ENCODE results near the gene RBMS3. TPM values are rescaled to one million over a fixed set of nuclear protein-coding genes. Genes with fewer than 3 reads are reported as not detected.
A peak's percentile ranks its signal among the peaks of the same experiment; 100 is the strongest.

The RBMS3 gene
- total and polyA plus RNA-seq, 2 donors (not counting 1 experiment from before 2014, with no cell fraction given) = 26.9 to 68.4 TPM

- TF ChIP-seq EZH2 (IDR thresholded peaks at IDR 0.05; ENCODE audit: low read length, missing control alignments) (no peak), CTCF (conservative IDR thresholded peaks at IDR 0.05 in 1 of 2, IDR thresholded peaks at IDR 0.05 in 1 of 2; ENCODE audit: low read depth in 1 of 2, low read length in 2 of 2) (no peak)
- Histone ChIP-seq H3K27me3 (ENCODE audit: control insufficient read depth, insufficient read depth, low read length) (no peaks in the 10 kb centered on the region), H3K36me3 (ENCODE audit: control insufficient read depth, insufficient read depth, low read length) (no peaks in the 10 kb centered on the region), H3K27ac (ENCODE audit: insufficient read depth, low read length) (no peak overlapping the region), H3K4me2 (ENCODE audit: extremely low read depth, insufficient read depth, low read length) (peak overlapping the region; percentile 32), H2AFZ (ENCODE audit: low read length) (no peak overlapping the region), H3K4me1 (ENCODE audit: control insufficient read depth, extremely low read depth, insufficient read depth, low read length) (peaks cover 10% of the 10 kb centered on the region), H3K79me2 (ENCODE audit: control insufficient read depth, insufficient read depth, low read length) (peaks cover 40% of the 10 kb centered on the region), H3K4me3 (replicated peaks in 1 of 4; ENCODE audit: control extremely low read depth in 1 of 4, insufficient read depth in 1 of 4, low read depth in 3 of 4, low read length in 4 of 4) (no peak overlapping the region), H4K20me1 (ENCODE audit: control insufficient read depth, extremely low read depth, insufficient read depth, low read length) (no peaks in the 10 kb centered on the region), H3K9ac (ENCODE audit: insufficient read depth, low read length) (no peak overlapping the region), H3K9me3 (ENCODE audit: control insufficient read depth, insufficient read depth, low read depth, low read length) (no peaks in the 10 kb centered on the region)
- peak in 1 of 2 donors; percentile 84 for DNase-seq (ENCODE audit: low read depth in 2 of 2)
Measured at GRCh38 chr3:29339016-29339833, 58.4 kb downstream of the RBMS3 start.

- H3K4me1 ChIP-seq (ENCODE audit: control insufficient read depth, extremely low read depth, insufficient read depth, low read length) = peaks cover 4% of the 10 kb centered on the region
- no peaks in the 10 kb centered on the region for H3K36me3 ChIP-seq (ENCODE audit: control insufficient read depth, insufficient read depth, low read length)
- H3K27me3 ChIP-seq (ENCODE audit: control insufficient read depth, insufficient read depth, low read length) = no peaks in the 10 kb centered on the region
- H3K4me2 ChIP-seq (ENCODE audit: extremely low read depth, insufficient read depth, low read length) = no peak overlapping the region
- no peak overlapping the region for H2AFZ ChIP-seq (ENCODE audit: low read length)
- TF ChIP-seq EZH2 (IDR thresholded peaks at IDR 0.05; ENCODE audit: low read length, missing control alignments) (no peak), CTCF (conservative IDR thresholded peaks at IDR 0.05 in 1 of 2, IDR thresholded peaks at IDR 0.05 in 1 of 2; ENCODE audit: low read depth in 1 of 2, low read length in 2 of 2) (no peak)
- H3K9ac ChIP-seq (ENCODE audit: insufficient read depth, low read length) = no peak overlapping the region
- H3K9me3 ChIP-seq (ENCODE audit: control insufficient read depth, insufficient read depth, low read depth, low read length) = no peaks in the 10 kb centered on the region
- H3K4me3 ChIP-seq (replicated peaks in 1 of 4; ENCODE audit: control extremely low read depth in 1 of 4, insufficient read depth in 1 of 4, low read depth in 3 of 4, low read length in 4 of 4) = no peak overlapping the region
- H4K20me1 ChIP-seq (ENCODE audit: control insufficient read depth, extremely low read depth, insufficient read depth, low read length) = no peaks in the 10 kb centered on the region
- H3K27ac ChIP-seq (ENCODE audit: insufficient read depth, low read length) = no peak overlapping the region
- DNase-seq (ENCODE audit: low read depth in 2 of 2) = no peak
- peaks cover 16% of the 10 kb centered on the region for H3K79me2 ChIP-seq (ENCODE audit: control insufficient read depth, insufficient read depth, low read length)
Measured at GRCh38 chr3:29344154-29344553, 63.3 kb downstream of the RBMS3 start.

- Histone ChIP-seq H3K4me1 (ENCODE audit: control insufficient read depth, extremely low read depth, insufficient read depth, low read length) (peaks cover under 1% of the 10 kb centered on the region), H3K27ac (ENCODE audit: insufficient read depth, low read length) (no peak overlapping the region), H3K27me3 (ENCODE audit: control insufficient read depth, insufficient read depth, low read length) (no peaks in the 10 kb centered on the region), H3K4me2 (ENCODE audit: extremely low read depth, insufficient read depth, low read length) (no peak overlapping the region), H4K20me1 (ENCODE audit: control insufficient read depth, extremely low read depth, insufficient read depth, low read length) (no peaks in the 10 kb centered on the region), H3K9me3 (ENCODE audit: control insufficient read depth, insufficient read depth, low read depth, low read length) (no peaks in the 10 kb centered on the region), H3K4me3 (replicated peaks in 1 of 4; ENCODE audit: control extremely low read depth in 1 of 4, insufficient read depth in 1 of 4, low read depth in 3 of 4, low read length in 4 of 4) (no peak overlapping the region), H2AFZ (ENCODE audit: low read length) (no peak overlapping the region), H3K79me2 (ENCODE audit: control insufficient read depth, insufficient read depth, low read length) (peaks cover 9% of the 10 kb centered on the region), H3K36me3 (ENCODE audit: control insufficient read depth, insufficient read depth, low read length) (no peaks in the 10 kb centered on the region), H3K9ac (ENCODE audit: insufficient read depth, low read length) (no peak overlapping the region)
- TF ChIP-seq CTCF (conservative IDR thresholded peaks at IDR 0.05 in 1 of 2, IDR thresholded peaks at IDR 0.05 in 1 of 2; ENCODE audit: low read depth in 1 of 2, low read length in 2 of 2) = no peak
- no peak for TF ChIP-seq EZH2 (IDR thresholded peaks at IDR 0.05; ENCODE audit: low read length, missing control alignments)
- no peak for DNase-seq (ENCODE audit: low read depth in 2 of 2)
Measured at GRCh38 chr3:29344935-29345334, 64.1 kb downstream of the RBMS3 start.
